Measurements from ENCODE around the gene TYK2. TPM values are rescaled to one million over a fixed set of nuclear protein-coding genes. Genes with fewer than 3 reads are reported as not detected.
"Not testable (repeated sequence)": the region's sequence is repeated elsewhere in the genome, so short reads cannot be mapped to it uniquely, and the experiment has no call there.

The TYK2 gene
- total RNA-seq, 6 donors from 2014 or later, result 91.5 to 569 (median 152) TPM

DNA sequence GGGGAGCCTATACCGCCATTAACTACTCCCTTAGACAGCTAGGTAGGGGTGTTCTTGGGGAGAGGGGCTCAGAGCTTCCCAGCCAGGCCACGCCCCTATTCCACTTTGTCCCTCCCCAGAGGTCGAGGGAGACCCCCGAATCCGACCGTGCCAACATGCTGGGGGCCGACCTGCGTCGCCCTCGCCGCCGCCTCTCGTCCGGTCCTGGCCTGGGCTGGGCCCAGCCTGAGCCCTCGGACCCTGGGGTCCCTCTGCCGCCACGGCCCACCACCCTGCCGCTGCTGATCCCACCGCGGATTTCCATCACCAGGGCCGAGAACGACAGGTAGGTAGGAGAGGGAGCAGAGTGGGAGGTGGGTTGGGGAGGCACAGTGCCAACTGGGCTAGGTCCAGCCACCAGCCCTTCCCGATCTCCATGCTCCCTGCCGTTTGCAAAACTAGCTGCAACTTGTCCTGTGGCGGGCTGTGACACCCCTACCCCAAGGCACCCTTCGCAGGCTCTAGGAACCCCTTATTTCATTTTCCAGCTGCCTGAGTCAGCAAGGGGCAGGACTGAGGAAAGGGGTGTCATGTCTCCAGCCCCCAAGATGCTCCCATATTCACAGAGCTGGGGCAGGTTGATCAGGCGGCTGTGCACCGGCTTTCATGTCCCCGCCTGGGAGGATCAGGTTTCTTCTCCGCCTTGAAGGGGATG is 37.3 kb upstream of the TYK2 start:
- Histone ChIP-seq H3K36me3 (no peaks in the 10 kb centered on the region), H3K4me3 (no peak overlapping the region), H3K27ac (no peak overlapping the region), H3K4me1 (peaks cover 42 to 63% (median 49%) of the 10 kb centered on the region in 4 donors), H3K9me3 (peaks cover 0 to 3% (median 1%) of the 10 kb centered on the region in 4 donors), H3K27me3 (peaks cover 2 to 63% (median 41%) of the 10 kb centered on the region in 4 donors)
- DNase-seq (peak in 1 of 2 donors; percentile 76), ATAC-seq (ENCODE audit: low FRiP score in 2 of 2) (no peak)
- WGBS, 2 donors, result 16 to 18% methylated on average over 13 to 16 of the region's 30 CpGs
- TF ChIP-seq POLR2A (IDR thresholded peaks at IDR 0.05), result no peak
- TF ChIP-seq, protein P1, sequence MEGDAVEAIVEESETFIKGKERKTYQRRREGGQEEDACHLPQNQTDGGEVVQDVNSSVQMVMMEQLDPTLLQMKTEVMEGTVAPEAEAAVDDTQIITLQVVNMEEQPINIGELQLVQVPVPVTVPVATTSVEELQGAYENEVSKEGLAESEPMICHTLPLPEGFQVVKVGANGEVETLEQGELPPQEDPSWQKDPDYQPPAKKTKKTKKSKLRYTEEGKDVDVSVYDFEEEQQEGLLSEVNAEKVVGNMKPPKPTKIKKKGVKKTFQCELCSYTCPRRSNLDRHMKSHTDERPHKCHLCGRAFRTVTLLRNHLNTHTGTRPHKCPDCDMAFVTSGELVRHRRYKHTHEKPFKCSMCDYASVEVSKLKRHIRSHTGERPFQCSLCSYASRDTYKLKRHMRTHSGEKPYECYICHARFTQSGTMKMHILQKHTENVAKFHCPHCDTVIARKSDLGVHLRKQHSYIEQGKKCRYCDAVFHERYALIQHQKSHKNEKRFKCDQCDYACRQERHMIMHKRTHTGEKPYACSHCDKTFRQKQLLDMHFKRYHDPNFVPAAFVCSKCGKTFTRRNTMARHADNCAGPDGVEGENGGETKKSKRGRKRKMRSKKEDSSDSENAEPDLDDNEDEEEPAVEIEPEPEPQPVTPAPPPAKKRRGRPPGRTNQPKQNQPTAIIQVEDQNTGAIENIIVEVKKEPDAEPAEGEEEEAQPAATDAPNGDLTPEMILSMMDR (IDR thresholded peaks at IDR 0.05), result no peak
- TF ChIP-seq POLR2AphosphoS5 (IDR thresholded peaks at IDR 0.05), result no peak
- TF ChIP-seq EP300 (IDR thresholded peaks at IDR 0.05), result no peak

DNA sequence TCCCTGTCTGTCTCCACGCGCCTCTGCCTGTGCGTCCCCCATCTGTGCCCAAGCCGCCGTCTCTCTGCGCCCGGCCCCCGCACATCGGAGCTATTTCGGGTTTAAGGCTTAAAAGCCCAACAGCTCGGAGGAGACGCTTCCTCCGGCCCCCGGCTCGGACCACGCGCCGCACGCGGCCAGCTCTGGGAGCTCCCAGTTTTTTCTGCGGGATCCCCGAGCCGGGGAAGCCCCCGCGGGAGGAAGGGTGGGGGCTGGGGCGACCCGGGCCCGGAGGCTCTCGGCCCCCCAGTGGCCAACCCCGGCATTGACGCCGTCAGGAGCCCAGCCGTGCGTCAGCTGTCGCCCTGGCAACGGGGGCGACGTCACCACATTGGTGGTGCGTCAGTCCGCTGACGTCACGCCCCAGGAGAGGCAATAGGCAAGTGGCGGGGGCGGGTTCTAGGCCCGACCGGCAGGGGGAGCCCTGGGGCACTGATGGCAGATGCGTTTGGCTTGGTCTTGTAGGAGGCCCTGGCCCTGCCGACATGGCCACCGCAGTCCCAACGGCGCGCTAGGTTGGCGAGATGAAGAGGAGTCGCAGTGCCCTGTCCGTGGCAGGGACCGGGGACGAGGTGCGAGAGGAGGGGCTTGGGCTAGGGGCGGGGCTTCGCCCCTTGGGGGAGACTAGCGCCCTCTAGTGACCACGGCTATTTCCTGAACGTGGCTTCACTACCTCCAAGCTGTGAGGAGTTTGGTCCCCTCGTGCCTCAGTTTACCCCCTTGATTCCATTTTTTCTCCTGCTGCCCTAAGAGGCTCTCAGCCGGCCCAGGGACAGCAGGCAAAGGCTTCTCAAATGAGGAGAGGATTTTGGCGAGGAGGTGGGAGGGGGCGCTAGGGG is 36.2 kb upstream of the TYK2 start:
- peaks cover 2 to 52% (median 35%) of the 10 kb centered on the region in 4 donors for H3K27me3 ChIP-seq
- peaks cover 0 to 3% (median 1%) of the 10 kb centered on the region in 4 donors for H3K9me3 ChIP-seq
- H3K27ac ChIP-seq, result peak overlapping the region; percentile 19 to 77 (median 49)
- peak; percentile 90 to 92 for ATAC-seq (ENCODE audit: low FRiP score in 2 of 2)
- no peaks in the 10 kb centered on the region for H3K36me3 ChIP-seq
- peaks cover 42 to 66% (median 48%) of the 10 kb centered on the region in 4 donors for H3K4me1 ChIP-seq
- DNase-seq, result peak; percentile 87 to 97
- 10% methylated on average over 8 to 34 of the region's 67 CpGs for WGBS, 2 donors
- TF ChIP-seq EP300 (IDR thresholded peaks at IDR 0.05), result peak in 3 of 4 donors; percentile 77 to 93 (median 83)
- TF ChIP-seq POLR2A (IDR thresholded peaks at IDR 0.05), result peak in 2 of 4 donors; percentile 20 to 37
- TF ChIP-seq, protein P1 (IDR thresholded peaks at IDR 0.05), result peak; percentile 88 to 100 (median 98)
- TF ChIP-seq POLR2AphosphoS5 (IDR thresholded peaks at IDR 0.05), result peak; percentile 41 to 90
- H3K4me3 ChIP-seq, result peak overlapping the region; percentile 40 to 56 (median 50)

DNA sequence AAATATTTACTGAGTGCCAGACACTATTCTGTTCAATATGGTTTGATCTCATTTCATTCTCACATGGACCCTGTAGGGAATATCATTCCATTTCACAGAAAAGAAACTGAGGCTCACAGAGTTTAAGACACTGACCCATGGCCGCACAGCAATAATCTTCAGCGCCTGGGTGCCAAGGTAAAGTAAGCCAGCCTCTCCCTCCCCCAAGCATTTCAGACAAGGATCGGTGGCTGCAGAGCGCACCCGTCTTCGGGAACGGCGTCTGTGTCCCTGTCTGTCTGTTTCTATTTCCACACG is 35.7 kb upstream of the TYK2 start:
- 0 to 3% methylated on average over 4 to 9 of the region's 9 CpGs for WGBS, 2 donors
- Histone ChIP-seq H3K4me3 (peak overlapping the region; percentile 40 to 56 (median 50)), H3K4me1 (peaks cover 38 to 60% (median 45%) of the 10 kb centered on the region in 4 donors), H3K27me3 (peaks cover 2 to 46% (median 29%) of the 10 kb centered on the region in 4 donors), H3K9me3 (peaks cover 0 to 3% (median 1%) of the 10 kb centered on the region in 4 donors), H3K27ac (peak overlapping the region; percentile 19 to 77 (median 49)), H3K36me3 (no peaks in the 10 kb centered on the region)
- DNase-seq (no peak), ATAC-seq (ENCODE audit: low FRiP score in 2 of 2) (no peak)
- TF ChIP-seq POLR2A (IDR thresholded peaks at IDR 0.05) (no peak), EP300 (IDR thresholded peaks at IDR 0.05) (no peak), POLR2AphosphoS5 (IDR thresholded peaks at IDR 0.05) (no peak)

DNA sequence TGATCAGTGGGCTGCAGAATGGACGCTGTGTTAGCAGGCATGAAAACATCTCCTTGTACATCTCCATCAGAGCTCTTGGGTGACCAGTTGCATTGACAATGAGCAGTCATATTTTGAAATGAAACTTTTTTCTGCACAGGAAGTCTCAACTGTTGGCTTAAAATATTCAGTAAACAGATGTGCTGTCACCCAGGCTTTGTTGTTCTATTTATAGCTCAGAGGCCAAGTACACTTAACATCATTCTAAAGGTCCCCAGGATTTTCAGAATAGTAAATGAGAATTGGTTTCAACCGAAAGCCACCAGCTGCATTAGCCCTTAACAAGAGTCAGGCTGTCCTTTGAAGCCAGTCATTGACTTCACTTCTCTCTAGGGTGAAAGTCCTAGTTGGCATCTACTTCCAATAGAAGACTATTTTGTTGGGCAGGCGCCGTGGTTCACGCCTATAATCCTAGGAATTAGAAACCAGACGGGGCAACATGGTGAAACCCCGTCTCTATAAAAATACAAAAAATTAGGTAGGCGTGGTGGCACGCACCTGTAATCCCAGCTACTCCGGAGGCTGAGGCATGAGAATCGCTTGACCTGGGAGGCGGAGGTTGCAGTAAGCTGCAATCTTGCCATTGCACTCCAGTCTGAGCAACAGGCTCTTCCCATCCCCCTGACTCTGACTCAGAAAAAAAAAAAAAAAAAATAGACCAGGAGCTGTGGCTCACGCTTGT is 32.0 kb upstream of the TYK2 start:
- ATAC-seq (ENCODE audit: low FRiP score in 2 of 2), result no peak
- Histone ChIP-seq H3K27me3 (peaks cover 0 to 10% (median under 1%) of the 10 kb centered on the region in 4 donors), H3K27ac (peak overlapping the region in 3 of 4 donors; percentile 43 to 67 (median 58)), H3K36me3 (no peaks in the 10 kb centered on the region), H3K4me1 (peaks cover 26 to 49% (median 33%) of the 10 kb centered on the region in 4 donors), H3K9me3 (peaks cover 0 to 3% (median 1%) of the 10 kb centered on the region in 4 donors), H3K4me3 (no peak overlapping the region)
- TF ChIP-seq EP300 (IDR thresholded peaks at IDR 0.05) (no peak), POLR2AphosphoS5 (IDR thresholded peaks at IDR 0.05) (no peak), POLR2A (IDR thresholded peaks at IDR 0.05) (no peak)
- TF ChIP-seq, protein P1 (IDR thresholded peaks at IDR 0.05), result no peak
- 73 to 74% methylated on average over 13 of the region's 13 CpGs for WGBS, 2 donors
- DNase-seq, result no peak

DNA sequence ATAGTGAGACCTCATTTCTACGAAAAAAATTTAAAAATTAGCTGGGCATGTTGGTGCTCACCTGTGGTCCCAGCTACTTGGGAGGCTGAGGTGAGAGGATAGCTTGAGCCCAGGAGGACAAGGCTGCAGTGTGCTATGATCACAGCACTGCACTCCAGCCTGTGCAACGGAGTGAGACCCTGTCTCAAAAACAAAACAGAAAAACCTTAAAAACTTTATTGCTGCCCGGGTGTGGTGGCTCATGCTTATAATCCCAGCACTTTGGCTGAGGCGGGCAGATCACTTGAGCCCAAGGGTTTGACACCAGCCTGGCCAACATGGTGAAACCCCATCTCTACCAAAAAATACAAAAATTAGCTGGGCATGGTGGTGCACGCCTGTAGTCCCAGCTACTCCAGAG is 30.9 kb upstream of the TYK2 start:
- DNase-seq; H3K36me3 ChIP-seq; H3K27ac ChIP-seq; H3K4me3 ChIP-seq; H3K27me3 ChIP-seq; ATAC-seq (ENCODE audit: low FRiP score in 2 of 2); H3K9me3 ChIP-seq: not testable (repeated sequence)
- 87 to 91% methylated on average over 5 of the region's 5 CpGs for WGBS, 2 donors
- peaks cover 22 to 46% (median 32%) of the 10 kb centered on the region in 4 donors for H3K4me1 ChIP-seq
